G401 (cell line): ENCODE data around the gene TMEM192. TPM values are rescaled to one million over a fixed set of nuclear protein-coding genes. Genes with fewer than 3 reads are reported as not detected.
"Not testable (repeated sequence)": the region's sequence is repeated elsewhere in the genome, so short reads cannot be mapped to it uniquely, and the experiment has no call there.

ENCODE experiments used
- DNase-seq: peaks from one replicate; pipeline ENCODE4 v3.0.0-alpha.2; 2015; ENCODE audit warnings: low spot score
- in situ Hi-C: cut with HindIII; loops from 2 replicates; pipeline ENCODE4 v1.10.0; 2016; ENCODE audit warnings: low sequenced_read_pairs, mixed read lengths
- total RNA-seq: library from RNA; depleted of rRNA; stranded (reverse); fragments of >200 nt; shearing (Covaris generic); gene quantifications from 2 replicates; pipeline ENCODE4 v1.2.3, GENCODE V29; 2014; rRNA removed

Gene TMEM192
- total RNA-seq, 1 experiment from 2014 or later, result 17.5 TPM

GRCh38 chr4:165027762-165028402 lies 84.8 kb downstream of the TMEM192 start:
- in situ Hi-C loops, result no loop called here
- no peak for DNase-seq

- in situ Hi-C loops, DNase-seq: not testable (repeated sequence)
Measured at GRCh38 chr4:165025782-165026181, 86.9 kb downstream of the TMEM192 start.

Other genes with a start within 250 kb of the TMEM192 start
- not detected in 2 replicates for gene APELA, start 235.7 kb downstream of the TMEM192 start, total RNA-seq
- gene TRIM61, start 135.2 kb downstream of the TMEM192 start, total RNA-seq, result not detected in 2 replicates
- not detected in 2 replicates for gene TRIM60, start 80.9 kb downstream of the TMEM192 start, total RNA-seq
- not detected in 2 replicates for gene TRIM75, start 59.0 kb downstream of the TMEM192 start, total RNA-seq
- gene KLHL2, start 94.7 kb upstream of the TMEM192 start, total RNA-seq, result 1.1 and 3.4 TPM in 2 replicates
- gene MSMO1, start 214.8 kb upstream of the TMEM192 start, total RNA-seq, result 52.2 and 66.8 TPM in 2 replicates